HL-60 (cell line): ENCODE measurements around the gene CSRP2.

Experiments used
- CTCF ChIP-seq: IDR thresholded peaks from one replicate; pipeline ENCODE4 v1.5.1; 2011; ENCODE audit warnings: low read length, control low read depth, inconsistent platforms; ENCODE audit not compliant: insufficient read depth
- GABPA ChIP-seq: IDR thresholded peaks from 2 replicates; pipeline ENCODE4 v1.6.1; 2012; ENCODE audit warnings: low read depth
- POLR2AphosphoS5 ChIP-seq: IDR thresholded peaks from 2 replicates; pipeline ENCODE4 v1.6.1; 2012; ENCODE audit warnings: low read depth
- REST ChIP-seq: IDR thresholded peaks from 2 replicates; pipeline ENCODE4 v1.6.1; 2012; ENCODE audit warnings: low read depth; ENCODE audit not compliant: insufficient replicate concordance

- TF ChIP-seq CTCF, result no peak
- no peak for TF ChIP-seq POLR2AphosphoS5
- no peak for TF ChIP-seq GABPA
- TF ChIP-seq REST, result no peak
These were observed 41.6 kb upstream of the CSRP2 start for GRCh38 chr12:76920172-76921099.
